ENCODE results near the gene SLC35D1. TPM values are rescaled to one million over a fixed set of nuclear protein-coding genes. Genes with fewer than 3 reads are reported as not detected.
"Not testable (repeated sequence)": the region's sequence is repeated elsewhere in the genome, so short reads cannot be mapped to it uniquely, and the experiment has no call there.

SLC35D1 gene
- total RNA-seq, 1 donor from 2014 or later, result 15.9 TPM

GRCh38 chr1:66985835-66986234 lies 68.1 kb downstream of the SLC35D1 start:
- no peak for DNase-seq (ENCODE audit: low spot score)

- no peak for DNase-seq (ENCODE audit: low spot score)
Observed at GRCh38 chr1:66984491-66984890, 69.5 kb downstream of the SLC35D1 start.

GRCh38 chr1:66982561-66983260 lies 71.2 kb downstream of the SLC35D1 start:
- DNase-seq (ENCODE audit: low spot score), result no peak

- DNase-seq (ENCODE audit: low spot score), result no peak
Observed at GRCh38 chr1:66981679-66982078, 72.3 kb downstream of the SLC35D1 start.

- no peak for DNase-seq (ENCODE audit: low spot score)
Observed at GRCh38 chr1:66980745-66981367, 73.1 kb downstream of the SLC35D1 start.

- DNase-seq (ENCODE audit: low spot score), result not testable (repeated sequence)
Observed at GRCh38 chr1:66979621-66980020, 74.3 kb downstream of the SLC35D1 start.

GRCh38 chr1:66978201-66978600 lies 75.7 kb downstream of the SLC35D1 start:
- DNase-seq (ENCODE audit: low spot score), result no peak

GRCh38 chr1:66968574-66968973 lies 85.4 kb downstream of the SLC35D1 start:
- DNase-seq (ENCODE audit: low spot score), result no peak

- DNase-seq (ENCODE audit: low spot score), result not testable (repeated sequence)
Observed at GRCh38 chr1:66966188-66966873, 87.6 kb downstream of the SLC35D1 start.

GRCh38 chr1:66957938-66958337 lies 96.0 kb downstream of the SLC35D1 start:
- no peak for DNase-seq (ENCODE audit: low spot score)

GRCh38 chr1:66954208-66954607 lies 99.7 kb downstream of the SLC35D1 start:
- DNase-seq (ENCODE audit: low spot score), result no peak

GRCh38 chr1:66951513-66951912 lies 102.4 kb downstream of the SLC35D1 start:
- no peak for DNase-seq (ENCODE audit: low spot score)

Other genes starting within 250 kb of the SLC35D1 start
- gene DNAI4, start 129.3 kb downstream of the SLC35D1 start, total RNA-seq (ENCODE audit: insufficient read depth, low replicate concordance), result 38.5 TPM
- 45.3 TPM for gene MIER1, start 129.2 kb downstream of the SLC35D1 start, total RNA-seq (ENCODE audit: insufficient read depth, low replicate concordance)
- 2.6 TPM for gene C1orf141, start 80.8 kb upstream of the SLC35D1 start, total RNA-seq (ENCODE audit: insufficient read depth, low replicate concordance)
- gene IL23R, start 112.3 kb upstream of the SLC35D1 start, total RNA-seq (ENCODE audit: insufficient read depth, low replicate concordance), result 1.9 TPM

Data from umbilical cord (tissue), 2 donors.